GM18502 (cell line): ENCODE data around the gene ADAMTS18.

Experiments
- ATAC-seq: cut with Tn5 transposase; IDR thresholded peaks from one replicate; pipeline ENCODE4 v1.9.1; 2021; ENCODE audit warnings: mild to moderate bottlenecking; ENCODE audit not compliant: unreplicated experiment, poor library complexity

Gene ADAMTS18

GRCh38 chr16:77398495-77398894, 36.3 kb downstream of the ADAMTS18 start:
- ATAC-seq, result no peak

- ATAC-seq, result no peak
These were observed 38.4 kb downstream of the ADAMTS18 start for GRCh38 chr16:77396461-77396860.

GRCh38 chr16:77394699-77395098, 40.1 kb downstream of the ADAMTS18 start:
- no peak for ATAC-seq

GRCh38 chr16:77393955-77394354, 40.9 kb downstream of the ADAMTS18 start:
- ATAC-seq, result no peak

- no peak for ATAC-seq
These were observed 47.0 kb downstream of the ADAMTS18 start for GRCh38 chr16:77387815-77388209.

GRCh38 chr16:77386831-77387814, 47.7 kb downstream of the ADAMTS18 start:
- ATAC-seq, result no peak

- no peak for ATAC-seq
These were observed 49.4 kb downstream of the ADAMTS18 start for GRCh38 chr16:77385481-77385880.

GRCh38 chr16:77383606-77384187, 51.1 kb downstream of the ADAMTS18 start:
- no peak for ATAC-seq

GRCh38 chr16:77376358-77376757, 58.5 kb downstream of the ADAMTS18 start:
- no peak for ATAC-seq

- ATAC-seq, result no peak
These were observed 59.4 kb downstream of the ADAMTS18 start for GRCh38 chr16:77375396-77375795.

- no peak for ATAC-seq
These were observed 60.5 kb downstream of the ADAMTS18 start for GRCh38 chr16:77374384-77374783.

GRCh38 chr16:77373726-77374125, 61.1 kb downstream of the ADAMTS18 start:
- ATAC-seq, result no peak

- no peak for ATAC-seq
These were observed 70.1 kb downstream of the ADAMTS18 start for GRCh38 chr16:77364770-77365169.

GRCh38 chr16:77359065-77359502, 75.8 kb downstream of the ADAMTS18 start:
- ATAC-seq, result no peak

- no peak for ATAC-seq
These were observed 81.1 kb downstream of the ADAMTS18 start for GRCh38 chr16:77353587-77354263.

- no peak for ATAC-seq
These were observed 90.5 kb downstream of the ADAMTS18 start for GRCh38 chr16:77344341-77344740.

GRCh38 chr16:77336637-77337036, 98.2 kb downstream of the ADAMTS18 start:
- ATAC-seq, result no peak

GRCh38 chr16:77335652-77336234, 99.1 kb downstream of the ADAMTS18 start:
- no peak for ATAC-seq

- ATAC-seq, result no peak
These were observed 102.0 kb downstream of the ADAMTS18 start for GRCh38 chr16:77332792-77333191.

GRCh38 chr16:77331802-77332586, 102.8 kb downstream of the ADAMTS18 start:
- ATAC-seq, result no peak
